DMS53 (cell line): ENCODE measurements around the gene MED12.

Experiments
- DNase-seq: peaks from one replicate; lab custom pipeline; 2025; lab: John Stamatoyannopoulos, UW

Gene MED12

GRCh38 chrX:71107245-71107644, 11.2 kb upstream of the MED12 start:
- no peak for DNase-seq

GRCh38 chrX:71107762-71108360, 10.5 kb upstream of the MED12 start:
- no peak for DNase-seq

- DNase-seq, result no peak
Observed at GRCh38 chrX:71109051-71109450, 9.3 kb upstream of the MED12 start.

GRCh38 chrX:71111141-71111843, 7.1 kb upstream of the MED12 start, which contains the start of gene IL2RG:
Gene IL2RG (minus strand): TSS chrX:71111577. CDS start chrX:71111539, 38 bp downstream.
- no peak for DNase-seq

- DNase-seq, result no peak
Observed at GRCh38 chrX:71111921-71112431, 6.4 kb upstream of the MED12 start.

GRCh38 chrX:71117358-71117757, 1.0 kb upstream of the MED12 start:
- no peak for DNase-seq

DNA sequence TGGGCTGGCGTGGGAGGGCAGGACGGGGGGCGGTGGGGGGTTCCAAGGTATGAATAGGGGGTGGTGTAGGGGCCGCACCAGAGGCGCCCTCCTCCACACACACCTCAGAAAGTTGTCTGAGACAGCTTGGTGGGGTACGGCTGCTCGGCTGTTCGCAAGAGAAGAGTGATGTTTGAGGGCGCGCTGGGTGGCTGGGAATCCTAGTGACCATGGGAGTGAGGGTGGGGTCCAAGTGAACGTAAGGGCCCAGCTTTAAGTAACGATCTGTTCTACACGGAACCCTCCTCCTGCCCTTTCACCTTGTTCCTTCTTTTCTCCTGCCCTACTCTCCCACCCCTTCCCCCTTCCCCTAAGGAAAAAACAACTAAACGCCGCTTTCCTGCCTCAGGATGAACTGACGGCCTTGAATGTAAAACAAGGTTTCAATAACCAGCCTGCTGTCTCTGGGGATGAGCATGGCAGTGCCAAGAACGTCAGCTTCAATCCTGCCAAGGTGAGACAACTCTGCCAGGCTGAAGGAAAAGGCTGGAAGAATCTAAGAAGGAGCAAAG, 664 bp downstream of the MED12 start:
- DNase-seq, result peak; percentile 36

- DNase-seq, result no peak
Observed at GRCh38 chrX:71128166-71128833, 9.9 kb downstream of the MED12 start.

GRCh38 chrX:71128915-71129765, 10.7 kb downstream of the MED12 start:
- peak; percentile 78 for DNase-seq

DNA sequence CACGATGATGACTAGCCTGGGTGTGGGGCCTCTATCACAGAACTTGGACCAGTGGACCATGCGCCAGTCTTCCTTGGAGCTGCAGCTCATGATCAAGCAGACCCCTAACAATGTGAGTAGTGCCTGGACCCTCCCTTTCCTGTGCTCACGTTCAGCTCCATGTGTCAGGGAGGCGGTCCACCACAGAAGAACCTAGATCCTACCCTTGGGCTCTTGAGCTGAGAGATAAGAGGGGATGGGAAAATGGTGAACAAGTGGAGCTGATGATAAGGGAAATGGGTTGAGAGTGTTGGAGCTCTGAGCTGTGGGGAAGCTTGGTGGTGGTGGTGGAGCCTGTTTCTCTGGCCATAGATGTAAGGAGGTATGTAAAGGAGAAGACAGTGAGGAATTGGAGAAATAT, 13.1 kb downstream of the MED12 start:
- no peak for DNase-seq

DNA sequence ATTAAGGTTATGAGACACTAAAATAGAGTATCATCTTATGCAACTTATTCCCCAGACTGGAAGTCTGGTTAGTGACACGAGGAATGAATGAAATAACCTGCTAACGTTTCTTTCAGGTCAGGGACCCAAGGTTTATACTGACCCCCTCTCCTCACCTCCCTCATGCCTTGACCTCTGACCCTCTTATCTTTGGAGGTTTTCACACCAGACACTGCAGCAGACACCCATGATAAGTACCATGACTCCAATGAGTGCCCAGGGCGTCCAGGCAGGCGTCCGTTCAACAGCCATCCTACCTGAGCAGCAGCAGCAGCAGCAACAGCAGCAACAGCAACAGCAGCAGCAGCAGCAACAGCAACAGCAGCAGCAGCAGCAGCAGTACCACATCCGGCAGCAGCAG, 22.0 kb downstream of the MED12 start:
- DNase-seq, result no peak

GRCh38 chrX:71143508-71143907, 25.1 kb downstream of the MED12 start:
- DNase-seq, result no peak

- DNase-seq, result peak; percentile 17
Observed at GRCh38 chrX:71144651-71145050, 26.3 kb downstream of the MED12 start, which contains the start of gene NLGN3. Gene NLGN3 (plus strand): TSS chrX:71144841. CDS start chrX:71147750, 2,909 bp downstream.

DNA sequence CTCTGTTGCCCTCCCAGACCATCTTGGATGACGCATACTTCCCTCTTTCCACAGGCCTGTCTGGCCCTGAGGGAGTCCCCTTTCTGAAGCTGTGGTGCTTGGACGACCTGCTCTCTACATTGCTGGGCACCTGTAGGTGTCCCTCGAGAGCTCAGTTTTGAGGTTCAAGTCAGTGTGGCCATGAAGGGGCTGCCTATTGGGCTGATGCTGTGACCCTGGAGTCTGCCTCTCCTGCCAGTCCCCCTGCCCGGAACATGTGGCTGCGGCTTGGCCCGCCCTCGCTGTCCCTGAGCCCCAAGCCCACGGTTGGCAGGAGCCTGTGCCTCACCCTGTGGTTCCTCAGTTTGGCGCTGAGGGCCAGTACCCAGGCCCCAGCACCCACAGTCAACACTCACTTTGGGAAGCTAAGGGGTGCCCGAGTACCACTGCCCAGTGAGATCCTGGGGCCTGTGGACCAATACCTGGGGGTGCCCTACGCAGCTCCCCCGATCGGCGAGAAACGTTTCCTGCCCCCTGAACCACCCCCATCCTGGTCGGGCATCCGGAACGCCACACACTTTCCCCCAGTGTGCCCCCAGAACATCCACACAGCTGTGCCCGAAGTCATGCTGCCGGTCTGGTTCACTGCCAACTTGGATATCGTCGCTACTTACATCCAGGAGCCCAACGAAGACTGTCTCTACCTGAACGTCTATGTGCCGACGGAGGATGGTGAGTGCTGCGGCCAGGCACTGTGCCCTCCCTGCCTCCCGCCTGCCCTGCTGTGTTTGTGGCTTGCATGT, 29.3 kb downstream of the MED12 start:
- no peak for DNase-seq

DNA sequence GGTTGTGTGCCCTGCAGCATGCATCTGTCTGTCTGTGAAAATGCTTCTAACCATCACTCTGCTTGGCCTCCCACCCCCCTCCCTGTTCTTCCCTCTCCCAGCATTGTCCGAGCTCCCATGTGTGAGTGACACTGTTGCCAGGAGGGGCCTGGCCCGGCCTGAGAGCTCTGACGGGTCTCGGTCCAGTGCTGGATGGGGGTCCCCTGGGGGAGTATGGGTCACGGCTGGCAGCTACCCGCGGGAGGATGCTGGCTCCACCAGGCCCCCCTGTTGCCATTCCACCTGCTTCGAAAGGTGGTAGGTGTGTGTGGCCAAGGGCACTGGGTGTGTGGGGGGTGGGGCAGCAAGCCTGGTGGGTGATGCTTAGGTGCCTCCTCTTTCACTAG, 29.9 kb downstream of the MED12 start:
- DNase-seq, result no peak

GRCh38 chrX:71151366-71151765, 33.0 kb downstream of the MED12 start:
- no peak for DNase-seq

- no peak for DNase-seq
Observed at GRCh38 chrX:71154196-71154595, 35.8 kb downstream of the MED12 start.

- no peak for DNase-seq
Observed at GRCh38 chrX:71154641-71155040, 36.2 kb downstream of the MED12 start.

DNA sequence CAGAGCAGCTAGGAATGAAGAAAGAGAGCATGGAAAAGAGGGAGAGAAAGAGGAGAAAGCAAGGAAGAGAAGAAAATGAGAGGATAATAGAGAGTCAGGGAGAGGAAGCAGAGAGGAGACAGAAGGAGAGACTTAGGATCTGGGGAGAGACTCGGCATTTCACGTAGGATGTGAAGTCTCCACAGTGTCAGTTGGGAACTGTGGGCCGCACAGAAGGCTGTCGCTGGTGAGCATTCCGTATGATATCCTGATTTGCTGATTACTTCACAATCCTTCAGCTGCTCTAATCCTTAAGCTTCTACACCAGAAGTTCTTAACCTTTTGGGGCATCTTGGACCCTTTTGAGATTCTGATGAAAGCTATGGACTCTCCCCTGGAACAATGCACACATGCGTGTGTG, 40.2 kb downstream of the MED12 start:
- no peak for DNase-seq

GRCh38 chrX:71159335-71159734, 40.9 kb downstream of the MED12 start:
- no peak for DNase-seq

DNA sequence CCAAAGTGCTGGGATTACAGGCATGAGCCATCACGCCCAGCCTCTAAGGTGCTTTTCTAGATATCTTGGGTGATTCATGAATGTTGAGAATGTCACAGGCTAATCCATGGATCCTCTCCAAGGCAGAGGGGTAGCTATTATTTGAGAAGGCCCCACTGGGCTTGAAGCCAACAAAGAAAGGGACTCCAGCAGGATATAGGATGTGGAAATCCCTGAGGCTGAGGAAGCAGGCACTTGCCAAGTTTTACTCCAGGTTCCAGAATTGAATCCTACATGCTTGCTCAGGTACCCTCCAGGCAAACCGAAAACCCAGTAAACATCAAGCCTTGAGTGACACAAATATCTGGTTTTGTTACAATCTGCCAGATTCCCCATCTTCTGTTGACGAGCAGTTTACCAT, 42.1 kb downstream of the MED12 start:
- DNase-seq, result no peak
